Pancreas (tissue), 10 donors: ENCODE results near the gene OR2L13. TPM values are rescaled to one million over a fixed set of nuclear protein-coding genes. Genes with fewer than 3 reads are reported as not detected.

Experiments
- ATAC-seq, 4 donors: fragments of 200-7000 bp; cut with Tn5 transposase; one replicate each; pipeline versions ENCODE4 v1.8.0 to v1.9.1; 2020; ENCODE audit warnings: mild to moderate bottlenecking in 4 of 4, moderate library complexity in 4 of 4
- DNase-seq, 6 donors: peaks; one replicate each; pipeline ENCODE4 v3.0.0-alpha.2; 2020
- FAIRE-seq: peaks from 2 replicates; lab custom pipeline; 2012; peaks lifted over from hg19 to GRCh38; lab: Jason Lieb, UNC
- H3K27ac ChIP-seq, 4 donors: fragments of 200-600 bp; sonication (generic); 1 replicate in 3 of 4; 2 replicates in 1 of 4; pipeline versions ENCODE4 v1.5.0 to v1.8.0; 2020
- H3K27me3 ChIP-seq, 4 donors: fragments of 200-600 bp; one replicate each; pipeline ENCODE4 v1.8.0; 2021
- H3K36me3 ChIP-seq, 3 donors: fragments of 200-600 bp; sonication (generic) in 1 of 3; one replicate each; pipeline versions ENCODE4 v1.5.0 to v1.8.0; 2020 to 2021
- H3K4me1 ChIP-seq, 3 donors: fragments of 200-600 bp; one replicate each; pipeline ENCODE4 v1.8.0; 2021
- H3K4me3 ChIP-seq, 4 donors: fragments of 200-600 bp; sonication (generic) in 2 of 4; one replicate each; pipeline versions ENCODE4 v1.5.0 to v1.8.0; 2020 to 2021
- H3K9me3 ChIP-seq, 4 donors: fragments of 200-600 bp; one replicate each; pipeline ENCODE4 v1.8.0; 2021
- CTCF ChIP-seq, 4 donors: fragments of 200-600 bp; sonication (generic) in 3 of 4; IDR thresholded peaks; one replicate each; pipeline versions ENCODE4 v1.5.0 to v1.8.0; 2021; ENCODE audit warnings: antibody characterized with exemption in 4 of 4
- WGBS, 2 donors: extraction: QIAGEN DNeasy Blood & Tissue Kit; methylation state at CpG; one replicate each; pipeline ENCODE4 v1.1.7; 2013; 5-methylcytosine and 5-hydroxymethylcytosine counted together
- intact Hi-C, 3 donors: fragments of 100-400 bp; cut with DNase I; formaldehyde crosslinking; loops; one replicate each; pipeline versions ENCODE4 v1.11.1 to v1.14.2; 2022
- polyA plus RNA-seq, 2 donors: library from polyadenylated mRNA; stranded (reverse); fragments of 200-250 nt; gene quantifications; one replicate each; pipeline ENCODE4 v1.2.3, GENCODE V29; 2013
- total RNA-seq, 6 donors: library from RNA; stranded (reverse); fragmentation: NEBNext Ultra II Directional in 4 of 6; extraction: Animal tissue kit (Norgen Biotek cat#: 25700) in 4 of 6; gene quantifications; one replicate each; pipeline versions ENCODE4 v1.2.1 to v1.2.4, GENCODE V29; 2021 to 2023
- donor health status: healthy with polysubstance abuse.
- donor health status: DM: no; HTN: no; CAD: no; lungs with moderate emphysema.
- donor health status: DM: no; HTN: no; CAD: no.
- donor health status: control.
- donor health status: control.
- donor health status: Bipolar disorder and iron deficiency.
- donor health status: DM: yes; HTN: yes; CAD: no.
- donor health status: DM: no; HTN: no; CAD: no.
- donor health status: DM: no; HTN: no; CAD: no.
- donor health status: DM: yes; HTN: yes; CAD: no.

Gene OR2L13
- total RNA-seq (not detected), polyA plus RNA-seq (not detected)

- no peaks in the 10 kb centered on the region for H3K9me3 ChIP-seq
- FAIRE-seq: no peak
- H3K4me3 ChIP-seq: no peak within 1 kb of the TSS
- intact Hi-C loops: no loop called here
- no peak within 1 kb of the TSS for H3K27ac ChIP-seq
- DNase-seq: no peak
- 20 to 47% methylated on average over 1 of the region's 1 CpG for WGBS, 2 donors
- H3K36me3 ChIP-seq: no peaks in the 10 kb centered on the region
- TF ChIP-seq CTCF (IDR thresholded peaks at IDR 0.05): no peak
- H3K27me3 ChIP-seq: no peaks in the 10 kb centered on the region
- H3K4me1 ChIP-seq: no peaks in the 10 kb centered on the region
- no peak for ATAC-seq
Observed at GRCh38 chr1:248094884-248095283, at the start of gene OR2L13. Gene OR2L13 (plus strand): TSS chr1:248095184. CDS start chr1:248099376, 4,192 bp downstream.

- H3K27me3 ChIP-seq: no peaks in the 10 kb centered on the region
- H3K27ac ChIP-seq: no peak overlapping the region
- no peak for ATAC-seq
- H3K36me3 ChIP-seq: no peaks in the 10 kb centered on the region
- 50 to 63% methylated on average over 5 of the region's 5 CpGs for WGBS, 2 donors
- DNase-seq: no peak
- no peak for TF ChIP-seq CTCF (IDR thresholded peaks at IDR 0.05)
- H3K9me3 ChIP-seq: no peaks in the 10 kb centered on the region
- no peak for FAIRE-seq
- H3K4me1 ChIP-seq: no peaks in the 10 kb centered on the region
- intact Hi-C loops: no loop called here
- H3K4me3 ChIP-seq: no peak overlapping the region
Observed at GRCh38 chr1:248045209-248045608, 49.8 kb upstream of the OR2L13 start.

GRCh38 chr1:248046536-248046935, 48.4 kb upstream of the OR2L13 start, which contains the start of gene OR2L3:
Gene OR2L3 (plus strand): TSS chr1:248046836. CDS start chr1:248060682, 13,846 bp downstream.
- no peak for FAIRE-seq
- intact Hi-C loops: no loop called here
- 45 to 58% methylated on average over 2 of the region's 2 CpGs for WGBS, 2 donors

GRCh38 chr1:248047008-248047407, 48.0 kb upstream of the OR2L13 start:
- no peaks in the 10 kb centered on the region for H3K27me3 ChIP-seq
- H3K27ac ChIP-seq: no peak overlapping the region
- H3K4me1 ChIP-seq: no peaks in the 10 kb centered on the region
- ATAC-seq (no peak), DNase-seq (no peak), FAIRE-seq (no peak)
- no peaks in the 10 kb centered on the region for H3K36me3 ChIP-seq
- WGBS, 2 donors: 22 to 33% methylated on average over 1 of the region's 1 CpG
- TF ChIP-seq CTCF (IDR thresholded peaks at IDR 0.05): no peak
- intact Hi-C loops: no loop called here
- no peaks in the 10 kb centered on the region for H3K9me3 ChIP-seq
- no peak overlapping the region for H3K4me3 ChIP-seq

More at GRCh38 chr1:248046536-248046935, 48.4 kb upstream of the OR2L13 start, which contains the start of gene OR2L3:
- no peaks in the 10 kb centered on the region for H3K9me3 ChIP-seq
- TF ChIP-seq CTCF (IDR thresholded peaks at IDR 0.05): no peak
- no peaks in the 10 kb centered on the region for H3K27me3 ChIP-seq
- DNase-seq (no peak), ATAC-seq (no peak)
- H3K27ac ChIP-seq: no peak within 1 kb of the TSS
- no peaks in the 10 kb centered on the region for H3K4me1 ChIP-seq
- no peaks in the 10 kb centered on the region for H3K36me3 ChIP-seq
- H3K4me3 ChIP-seq: no peak within 1 kb of the TSS

- no peak overlapping the region for H3K27ac ChIP-seq
- no peaks in the 10 kb centered on the region for H3K36me3 ChIP-seq
- no peak for ATAC-seq
- no peaks in the 10 kb centered on the region for H3K9me3 ChIP-seq
- no peak overlapping the region for H3K4me3 ChIP-seq
- intact Hi-C loops: no loop called here
- no peaks in the 10 kb centered on the region for H3K27me3 ChIP-seq
- FAIRE-seq: no peak
- TF ChIP-seq CTCF (IDR thresholded peaks at IDR 0.05): no peak
- no peaks in the 10 kb centered on the region for H3K4me1 ChIP-seq
- DNase-seq: no peak
Observed at GRCh38 chr1:248054671-248055070, 40.3 kb upstream of the OR2L13 start.
